HepG2 (cell line): ENCODE measurements around the gene RBM12. TPM values are rescaled to one million over a fixed set of nuclear protein-coding genes. Genes with fewer than 3 reads are reported as not detected.
A peak's percentile ranks its signal among the peaks of the same experiment; 100 is the strongest.

Source experiments
- AHDC1 ChIP-seq: sonication (generic); formaldehyde crosslinking; IDR thresholded peaks from 2 replicates; pipeline ENCODE4 v1.5.1; 2020; ENCODE audit warnings: mild to moderate bottlenecking, missing genetic modification reagents, borderline replicate concordance
- DNMT3B ChIP-seq: conservative IDR thresholded peaks from 2 replicates; pipeline ENCODE4 v1.6.1; 2016; ENCODE audit warnings: missing biosample characterization, control low read depth
- GPN1 ChIP-seq: sonication (generic); formaldehyde crosslinking; IDR thresholded peaks from 2 replicates; pipeline ENCODE4 v1.5.1; 2020; ENCODE audit warnings: missing genetic modification reagents, borderline replicate concordance
- ONECUT2 ChIP-seq: sonication (generic); formaldehyde crosslinking; IDR thresholded peaks from 2 replicates; pipeline ENCODE4 v1.4.0; 2020; ENCODE audit warnings: missing genetic modification reagents
- PHB2 ChIP-seq: fragments of 450-650 bp; IDR thresholded peaks from 2 replicates; pipeline ENCODE4 v1.6.1; 2018; ENCODE audit not compliant: partially characterized antibody
- RFX3 ChIP-seq: IDR thresholded peaks from 2 replicates; pipeline ENCODE4 v1.6.1; 2016; ENCODE audit warnings: missing biosample characterization, missing genetic modification reagents
- RNF219 ChIP-seq: sonication (generic); formaldehyde crosslinking; IDR thresholded peaks from 2 replicates; pipeline ENCODE4 v1.5.0; 2020; ENCODE audit warnings: mild to moderate bottlenecking, missing genetic modification reagents
- SP140L ChIP-seq: sonication (generic); formaldehyde crosslinking; IDR thresholded peaks from 2 replicates; pipeline ENCODE4 v1.4.0; 2020; ENCODE audit warnings: missing genetic modification reagents, borderline replicate concordance
- TAF1 ChIP-seq: sonication (generic); formaldehyde crosslinking; IDR thresholded peaks from 2 replicates; pipeline ENCODE4 v1.4.0; 2020; ENCODE audit warnings: missing genetic modification reagents
- TEAD2 ChIP-seq: sonication (generic); formaldehyde crosslinking; IDR thresholded peaks from 2 replicates; pipeline ENCODE4 v1.9.0; 2021; ENCODE audit warnings: missing genetic modification reagents
- TP53 ChIP-seq: sonication (generic); formaldehyde crosslinking; conservative IDR thresholded peaks from 2 replicates; pipeline ENCODE4 v1.4.0; 2020; ENCODE audit warnings: missing genetic modification reagents
- TRAFD1 ChIP-seq: sonication (generic); formaldehyde crosslinking; IDR thresholded peaks from 2 replicates; pipeline ENCODE4 v1.5.1; 2020; ENCODE audit warnings: missing genetic modification reagents, mild to moderate bottlenecking, borderline replicate concordance
- ZNF605 ChIP-seq: sonication (generic); formaldehyde crosslinking; IDR thresholded peaks from 2 replicates; pipeline ENCODE4 v1.8.0; 2022; ENCODE audit warnings: mild to moderate bottlenecking, missing genetic modification reagents
- ZNF614 ChIP-seq: IDR thresholded peaks from 2 replicates; pipeline ENCODE4 v1.6.1; 2018; ENCODE audit warnings: missing biosample characterization, missing genetic modification reagents, inconsistent platforms, borderline replicate concordance
- ZNF724P ChIP-seq: sonication (generic); formaldehyde crosslinking; IDR thresholded peaks from 2 replicates; pipeline ENCODE4 v1.8.0; 2022; ENCODE audit warnings: missing genetic modification reagents, borderline replicate concordance
- ZNF879 ChIP-seq: sonication (generic); formaldehyde crosslinking; IDR thresholded peaks from 2 replicates; pipeline ENCODE4 v1.8.1; 2023; ENCODE audit warnings: missing genetic modification reagents
- ZSCAN5A ChIP-seq: sonication (generic); formaldehyde crosslinking; IDR thresholded peaks from 2 replicates; pipeline ENCODE4 v1.8.0; 2022; ENCODE audit warnings: mild to moderate bottlenecking, missing genetic modification reagents, borderline replicate concordance
- polyA plus RNA-seq, 8 experiments: library from polyadenylated mRNA; depleted of rRNA in 3 of 8; stranded (reverse) in 7 of 8; unstranded in 1 of 8; fragments of >200 nt; fragmentation: Illumina TruSeq in 4 of 8; extraction: Trizol in 4 of 8; gene quantifications; 2 replicates each; pipeline versions ENCODE4 v1.2.1 to v1.2.3, GENCODE V29; 2011 to 2016; ENCODE audit warnings: low read depth in 4 of 8, missing spikeins in 1 of 8, mixed read lengths in 1 of 8; ENCODE audit not compliant: insufficient read depth in 1 of 8
- total RNA-seq, 5 experiments: library from RNA; depleted of rRNA; stranded (reverse); fragments of >200 nt; fragmentation: Illumina TruSeq; extraction: Trizol; gene quantifications; 2 replicates each; pipeline ENCODE4 v1.2.3, GENCODE V29; 2016; ENCODE audit warnings: low read depth in 1 of 5

Gene RBM12
- total and polyA plus RNA-seq, 2 of the 13 experiments (the other 11 are each of a cell fraction or from before 2014, with no cell fraction given): 97.9 to 104 TPM

- TF ChIP-seq RNF219 (CRISPR knock-in tag) (no peak), ZNF614 (peak; percentile 97), PHB2 (no peak), TP53 (0 out of 2 replicates have a peak, but pooled peaks have one; percentile 83), TAF1 (CRISPR knock-in tag) (peak; percentile 59; the same call in 1 of the 2 replicates), ZNF605 (CRISPR knock-in tag) (peak; percentile 97), ZSCAN5A (CRISPR knock-in tag) (peak; percentile 85; the same call in 1 of the 2 replicates), AHDC1 (CRISPR knock-in tag) (0 out of 2 replicates have a peak, but pooled peaks have one; percentile 9), ZNF879 (peak; percentile 93), GPN1 (CRISPR knock-in tag) (0 out of 2 replicates have a peak, but pooled peaks have one; percentile 78), DNMT3B (peak; percentile 57; the same call in 1 of the 2 replicates), TRAFD1 (CRISPR knock-in tag) (peak; percentile 97; the same call in 1 of the 2 replicates), RFX3 (no peak), TEAD2 (CRISPR knock-in tag) (no peak), ZNF724P (CRISPR knock-in tag) (0 out of 2 replicates have a peak, but pooled peaks have one; percentile 85), ONECUT2 (peak; percentile 90), SP140L (CRISPR knock-in tag) (peak; percentile 92; the same call in 1 of the 2 replicates)
These were observed 45.3 kb downstream of the RBM12 start (continued) for GRCh38 chr20:35619196-35620095.
